GM19467 (cell line): Measurements from ENCODE around the gene ACKR4.
"Not testable (repeated sequence)": the region's sequence is repeated elsewhere in the genome, so short reads cannot be mapped to it uniquely, and the experiment has no call there.

ENCODE experiments used
- ATAC-seq: cut with Tn5 transposase; IDR thresholded peaks from one replicate; pipeline ENCODE4 v1.9.1; 2021; ENCODE audit warnings: mild to moderate bottlenecking, moderate library complexity; ENCODE audit not compliant: unreplicated experiment

Gene ACKR4

DNA sequence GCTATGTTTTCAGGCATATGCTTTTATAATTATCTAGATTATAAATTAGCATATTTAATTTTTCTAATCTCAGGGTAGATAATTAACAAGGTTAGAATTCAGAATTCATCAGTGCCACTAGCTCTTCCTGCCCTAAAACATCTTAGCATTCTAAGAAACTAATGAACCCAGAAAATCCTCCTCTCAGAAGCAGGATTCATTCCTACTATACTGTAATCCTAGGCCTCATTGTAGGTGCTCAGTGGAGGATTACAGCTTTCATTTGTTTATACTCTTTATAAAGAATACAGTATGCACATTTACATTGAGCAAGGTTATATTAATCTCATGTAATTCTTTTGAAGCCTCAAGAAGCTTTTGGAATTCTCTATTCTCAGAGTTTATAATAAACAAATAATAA is 41.6 kb downstream of the ACKR4 start:
- ATAC-seq: no peak

DNA sequence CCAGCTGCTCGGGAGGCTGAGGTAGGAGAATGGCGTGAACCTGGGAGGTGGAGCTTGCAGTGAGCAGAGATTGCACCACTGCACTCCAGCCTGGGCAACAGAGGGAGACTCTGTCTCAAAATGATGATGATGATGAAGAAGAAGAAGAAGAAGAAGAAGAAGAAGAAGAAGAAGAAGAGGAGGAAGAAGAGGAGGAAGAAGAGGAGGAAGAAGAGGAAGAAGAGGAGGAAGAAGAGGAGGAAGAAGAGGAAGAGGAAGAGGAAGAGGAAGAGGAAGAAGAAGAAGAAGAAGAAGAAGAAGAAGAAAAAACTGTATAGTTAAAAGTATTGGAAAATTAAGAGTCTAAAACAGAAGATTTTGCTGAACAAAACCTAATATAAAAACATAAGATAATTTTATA is 44.4 kb downstream of the ACKR4 start:
- not testable (repeated sequence) for ATAC-seq

DNA sequence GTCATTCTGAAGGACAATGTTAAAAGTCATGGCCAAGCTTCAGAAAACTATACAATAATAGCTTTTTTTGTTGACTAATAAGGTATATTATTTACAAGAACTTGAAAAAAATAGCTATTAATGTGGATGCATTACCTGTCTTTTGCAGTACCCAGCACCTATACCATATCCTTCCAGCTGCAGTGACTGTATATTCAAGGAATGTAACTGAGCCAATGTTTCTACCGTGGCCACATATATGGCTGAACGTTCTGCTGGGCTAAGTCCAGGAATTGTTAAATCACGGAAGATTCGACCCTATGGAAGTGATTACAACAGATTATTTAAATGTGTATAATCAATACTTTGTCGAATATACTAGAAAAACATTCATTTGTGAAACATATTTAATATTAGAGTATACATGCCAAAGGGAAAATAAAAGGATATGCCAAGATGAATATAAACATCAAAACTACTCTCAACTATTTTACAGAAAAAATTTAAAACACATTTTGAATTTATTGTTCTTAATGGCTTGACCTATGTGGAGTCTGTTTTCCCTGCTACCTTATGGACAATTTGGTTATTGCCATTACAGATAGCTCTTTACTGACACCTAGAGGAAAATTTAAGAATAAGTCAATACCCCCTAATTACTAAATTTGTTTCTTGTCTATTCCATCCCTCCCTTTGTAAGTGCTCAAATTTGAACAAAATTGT is 44.9 kb downstream of the ACKR4 start:
- ATAC-seq: no peak

DNA sequence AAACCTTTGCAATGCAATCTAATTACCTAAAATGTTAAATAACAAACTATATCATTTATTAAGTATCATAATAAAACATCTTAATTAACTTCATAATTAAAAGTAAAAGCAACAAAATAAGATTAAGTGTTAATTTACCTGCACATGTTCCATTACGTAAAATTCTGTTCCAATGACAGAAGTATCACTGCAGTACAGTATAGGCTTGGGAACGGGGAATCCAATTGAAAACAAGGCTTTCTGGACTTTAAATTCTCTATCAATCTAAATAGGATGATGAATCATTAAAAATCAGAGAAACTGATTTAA is 45.4 kb downstream of the ACKR4 start:
- ATAC-seq: no peak

DNA sequence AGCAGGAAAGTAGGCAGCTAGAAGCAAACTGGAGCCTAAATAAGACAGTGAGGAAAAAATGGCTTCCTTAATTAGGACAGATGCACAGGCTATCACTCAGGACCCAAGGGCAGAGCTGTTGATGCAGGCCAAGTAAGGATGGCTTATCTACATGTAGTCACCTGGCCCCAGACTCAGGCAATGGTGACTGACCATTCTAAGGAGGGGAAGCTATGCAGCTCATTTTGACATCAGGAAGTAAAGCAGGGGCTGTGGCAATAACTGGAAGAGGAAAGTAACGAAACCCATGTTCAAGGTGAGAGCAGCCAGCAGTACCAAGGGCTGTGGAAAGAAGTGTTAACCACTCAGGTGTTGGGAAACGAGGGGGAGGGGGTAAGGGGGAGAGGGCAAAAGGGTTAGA is 46.3 kb downstream of the ACKR4 start:
- ATAC-seq: no peak

DNA sequence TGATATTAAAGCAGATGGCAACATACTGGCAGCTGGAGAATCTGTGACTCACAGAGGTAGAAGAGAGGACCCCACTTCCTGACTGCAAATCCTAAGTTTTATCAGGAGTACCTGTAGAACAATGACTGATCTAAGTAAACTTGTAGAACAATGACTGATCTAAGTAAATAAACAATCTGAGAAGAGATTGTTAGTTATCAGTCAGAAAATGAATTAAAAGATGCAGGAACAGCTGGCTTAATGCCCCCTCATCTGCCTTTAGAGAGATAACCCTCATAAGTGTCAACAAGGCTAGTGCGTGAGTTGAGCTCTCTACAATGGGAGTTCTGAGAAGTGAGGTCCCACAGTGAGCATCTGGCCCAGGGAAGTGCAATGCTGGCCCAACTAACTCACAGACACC is 48.0 kb downstream of the ACKR4 start:
- ATAC-seq: no peak

DNA sequence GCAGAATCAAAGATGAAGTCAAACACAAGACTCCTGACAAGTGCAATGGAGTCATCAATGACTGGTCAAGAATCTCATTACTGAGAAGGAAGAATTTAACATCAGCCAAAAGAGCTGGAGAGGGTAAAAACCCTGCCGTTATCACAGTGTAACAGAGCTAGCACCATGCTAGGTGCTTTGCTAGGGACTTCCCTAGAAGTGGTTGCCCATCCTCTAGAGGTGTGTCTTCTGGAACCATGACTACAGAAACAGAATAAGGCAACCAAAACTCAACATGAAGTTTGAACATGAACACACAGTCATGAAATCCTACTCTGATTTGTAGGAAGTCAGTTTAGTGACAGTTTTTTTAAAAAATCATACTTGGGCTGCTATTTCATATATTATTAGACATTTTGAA is 53.1 kb downstream of the ACKR4 start:
- no peak for ATAC-seq
